Measurements from ENCODE around the gene BANP.
"Not testable (repeated sequence)": the region's sequence is repeated elsewhere in the genome, so short reads cannot be mapped to it uniquely, and the experiment has no call there.

BANP gene

GRCh38 chr16:87926246-87927194 is 24.7 kb upstream of the BANP start:
- DNase-seq, result no peak

DNA sequence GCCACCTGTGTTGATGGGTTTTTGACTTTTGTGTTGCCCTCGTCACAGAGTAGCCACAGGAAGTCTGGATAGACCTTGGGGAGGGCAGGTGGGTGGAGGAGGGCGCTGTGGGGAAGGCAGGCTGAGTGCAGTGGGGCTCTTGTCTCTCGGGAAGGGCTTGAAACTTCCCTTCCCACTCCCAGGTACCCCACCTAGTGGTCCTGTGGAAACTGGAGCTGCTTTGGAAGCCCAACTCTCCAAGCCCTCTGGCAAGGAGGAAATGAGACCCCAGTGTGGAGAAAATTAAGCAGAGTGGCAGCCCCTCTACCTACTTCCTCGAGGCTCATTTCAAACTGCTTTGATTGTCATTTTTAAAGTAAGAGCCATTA is 24.1 kb upstream of the BANP start:
- DNase-seq, result no peak

- DNase-seq, result no peak
These were observed 21.2 kb upstream of the BANP start for GRCh38 chr16:87929986-87930385.

DNA sequence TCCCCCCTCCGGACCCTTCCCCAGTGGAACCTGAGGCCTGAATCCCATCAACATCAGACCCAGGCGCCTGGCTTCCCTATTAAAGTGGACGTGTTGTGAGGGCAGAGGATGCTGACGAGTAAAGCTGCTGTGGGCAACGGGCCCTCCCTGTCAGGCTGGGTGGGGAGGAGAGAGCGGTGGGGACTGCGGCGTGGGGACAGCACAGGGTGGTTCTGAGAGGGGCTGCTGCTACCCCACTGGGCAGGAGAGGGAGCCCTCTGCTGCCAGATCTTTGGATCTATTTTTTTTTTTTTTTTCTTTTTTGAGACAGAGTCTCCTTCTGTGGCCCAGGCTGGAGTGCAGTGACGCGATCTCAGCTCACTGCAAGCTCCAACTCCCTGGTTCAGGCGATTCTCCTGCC is 20.8 kb upstream of the BANP start:
- DNase-seq, result no peak

- DNase-seq, result no peak
These were observed 19.7 kb upstream of the BANP start for GRCh38 chr16:87931504-87931903.

DNA sequence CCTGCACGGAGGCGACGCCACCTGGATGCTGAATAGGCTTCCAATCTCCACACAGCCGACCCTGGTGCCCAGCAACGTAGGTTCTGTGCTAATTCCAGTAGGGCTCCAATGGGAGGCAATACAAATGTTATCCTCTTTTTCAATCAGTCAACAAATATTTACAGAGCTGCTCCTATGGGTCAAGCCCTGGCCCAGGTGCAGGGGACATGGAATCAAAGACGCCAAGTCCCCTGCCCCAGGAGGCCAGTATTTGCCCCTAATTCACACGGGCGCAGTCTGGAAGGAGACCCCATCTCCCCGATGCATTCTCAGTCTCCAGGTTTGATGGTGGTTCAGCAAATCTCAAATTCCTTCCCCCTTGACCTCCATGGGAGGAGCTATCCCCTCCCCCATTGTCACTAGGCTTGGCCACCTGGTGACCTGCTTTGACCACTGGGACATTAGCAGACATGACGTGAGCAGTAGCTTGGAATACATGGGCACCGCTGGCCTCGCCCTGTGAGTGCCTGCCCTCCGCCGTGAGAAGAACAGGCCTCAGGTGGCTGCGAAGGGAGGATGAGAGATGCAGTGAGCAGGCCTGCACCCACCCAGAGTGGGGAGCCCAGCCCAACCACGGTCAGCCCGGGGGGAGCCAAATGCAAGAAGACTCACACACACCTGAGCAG is 18.6 kb upstream of the BANP start:
- not testable (repeated sequence) for DNase-seq

DNA sequence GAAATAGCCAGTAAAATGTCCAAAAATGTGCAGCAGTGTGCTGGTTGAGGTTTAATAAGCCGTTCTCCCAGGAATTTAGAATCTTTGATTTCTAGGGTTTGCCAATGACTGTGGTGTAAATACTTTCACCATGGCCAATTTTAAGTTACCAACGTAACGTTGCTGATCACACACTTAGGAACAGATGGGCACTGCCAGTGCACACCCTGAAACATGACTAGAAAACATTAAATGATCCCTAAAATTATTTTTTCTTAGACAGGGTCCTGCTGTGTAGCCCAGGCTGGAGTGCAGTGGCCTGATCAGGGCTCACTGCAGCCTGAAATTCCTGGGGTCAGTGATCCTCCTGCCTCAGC is 18.1 kb upstream of the BANP start:
- DNase-seq, result no peak

- not testable (repeated sequence) for DNase-seq
These were observed 16.3 kb upstream of the BANP start for GRCh38 chr16:87934752-87935425.

DNA sequence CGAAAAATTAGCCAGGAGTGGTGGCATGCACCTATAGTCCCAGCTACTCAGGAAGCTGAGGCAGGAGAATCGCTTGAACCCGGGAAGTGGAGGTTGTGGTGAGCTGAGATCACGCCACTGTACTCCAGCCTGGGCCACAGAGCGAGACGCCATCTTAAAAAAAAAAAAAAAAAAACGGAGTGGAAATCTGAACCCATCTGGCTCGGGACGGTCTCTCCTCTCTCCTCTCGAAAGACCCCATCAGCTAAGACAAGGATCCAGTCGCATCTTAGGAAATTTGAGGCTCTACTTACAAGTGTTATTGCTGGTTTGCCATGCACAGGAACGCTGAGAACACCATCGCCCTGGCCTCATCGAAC is 15.2 kb upstream of the BANP start:
- not testable (repeated sequence) for DNase-seq

DNA sequence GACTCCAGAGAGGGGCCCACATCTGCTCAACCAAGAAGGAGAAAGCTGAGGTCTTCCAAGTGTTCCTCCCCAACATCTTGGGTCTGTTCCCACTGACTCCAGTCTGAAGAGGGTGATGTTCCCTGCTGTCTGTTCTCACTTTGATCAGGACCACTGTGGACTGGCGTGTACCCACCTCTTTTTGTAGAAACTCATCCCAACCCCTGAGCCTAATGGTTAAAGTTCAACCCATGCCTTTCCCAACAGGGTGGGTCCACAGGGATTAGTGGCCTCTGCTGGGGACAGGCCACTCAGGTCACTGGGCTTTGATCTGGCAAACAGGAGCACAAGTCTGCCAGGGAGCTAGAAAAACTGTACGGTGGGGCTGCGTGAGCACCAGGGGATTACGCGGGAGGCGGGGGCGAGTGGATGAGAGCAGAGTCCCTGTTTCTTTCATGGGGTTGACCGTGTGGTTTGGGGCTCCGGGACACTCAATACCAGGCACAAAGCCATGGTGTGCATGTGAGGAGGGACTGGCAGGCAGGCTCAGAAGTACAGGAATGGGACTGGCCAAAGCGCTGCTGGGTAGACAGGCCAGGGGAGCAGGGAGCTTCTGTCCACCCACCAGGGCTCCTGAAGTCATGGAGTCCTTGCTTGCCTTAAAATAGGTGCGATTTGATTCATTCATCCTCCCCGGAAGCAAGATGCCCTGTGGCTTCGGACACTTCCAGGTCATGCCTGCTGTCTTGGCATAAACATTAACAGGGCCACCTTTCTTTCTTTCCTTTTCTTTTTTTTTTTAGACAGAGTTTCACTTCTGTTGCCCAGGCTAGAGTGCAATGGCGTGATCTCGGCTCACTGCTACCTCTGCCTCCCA is 14.6 kb upstream of the BANP start, which contains the start of gene CA5A:
TSS of gene CA5A (minus strand) at position 155 of the 856 bp plus-strand sequence. CDS start at position 76, 79 bp downstream.
- DNase-seq, result no peak

GRCh38 chr16:87937231-87937542 is 14.0 kb upstream of the BANP start:
- DNase-seq, result not testable (repeated sequence)

DNA sequence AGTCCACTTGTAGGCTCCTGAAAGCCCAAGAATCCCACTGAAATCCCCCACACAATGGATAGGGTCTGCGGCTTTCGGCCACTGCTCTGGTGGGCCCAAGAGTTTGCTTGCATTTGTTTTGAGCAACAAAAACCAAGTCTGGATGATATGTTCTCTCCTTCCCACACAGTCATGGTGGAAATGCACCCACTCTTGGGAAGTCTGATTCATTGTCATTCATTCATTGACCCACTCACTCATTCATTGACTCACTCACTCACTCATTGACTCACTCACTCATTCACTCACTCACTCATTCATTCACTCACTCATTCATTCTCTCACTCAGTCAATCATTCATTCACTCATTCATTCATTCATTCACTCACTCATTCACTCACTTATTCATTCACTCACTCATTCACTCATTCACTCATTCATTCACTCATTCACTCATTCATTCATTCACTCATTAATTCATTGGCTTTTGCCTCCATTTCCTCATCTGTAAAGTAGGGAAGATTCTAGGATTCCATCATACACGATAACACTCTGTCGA is 12.8 kb upstream of the BANP start:
- DNase-seq, result no peak

GRCh38 chr16:87939562-87940423 is 11.4 kb upstream of the BANP start:
- DNase-seq, result no peak

DNA sequence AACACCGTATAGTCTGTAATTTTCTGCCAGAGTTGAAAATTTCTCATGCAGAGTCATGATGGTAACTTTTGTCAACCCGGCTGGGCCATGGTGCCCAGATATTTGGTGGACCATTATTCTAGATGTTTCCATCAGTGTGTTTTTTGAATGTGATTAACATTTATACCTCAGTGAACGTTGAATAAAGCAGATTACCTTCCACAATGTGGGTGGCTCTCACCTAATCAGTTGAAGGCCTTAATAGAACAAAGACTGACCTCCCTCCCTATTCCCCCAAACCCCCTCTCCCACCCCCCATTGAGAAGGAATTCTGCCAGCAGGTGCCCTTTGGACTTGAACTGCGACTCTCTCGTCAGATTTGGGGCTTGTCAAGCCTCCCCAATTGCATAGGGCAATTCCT is 8.6 kb upstream of the BANP start:
- DNase-seq, result no peak

GRCh38 chr16:87945351-87946042 is 5.7 kb upstream of the BANP start:
- DNase-seq, result no peak

GRCh38 chr16:87946596-87947347 is 4.5 kb upstream of the BANP start:
- DNase-seq, result no peak

- no peak for DNase-seq
These were observed 3.7 kb upstream of the BANP start for GRCh38 chr16:87947356-87948118.

GRCh38 chr16:87948119-87948545 is 3.1 kb upstream of the BANP start:
- no peak for DNase-seq

- no peak for DNase-seq
These were observed 2.5 kb upstream of the BANP start for GRCh38 chr16:87948735-87949070.
